NCI-H748 (cell line): ENCODE results near the gene ELOF1.

Source experiments
- DNase-seq: peaks from one replicate; lab custom pipeline; 2025; ENCODE audit not compliant: unreplicated experiment; lab: John Stamatoyannopoulos, UW

ELOF1 gene

DNA sequence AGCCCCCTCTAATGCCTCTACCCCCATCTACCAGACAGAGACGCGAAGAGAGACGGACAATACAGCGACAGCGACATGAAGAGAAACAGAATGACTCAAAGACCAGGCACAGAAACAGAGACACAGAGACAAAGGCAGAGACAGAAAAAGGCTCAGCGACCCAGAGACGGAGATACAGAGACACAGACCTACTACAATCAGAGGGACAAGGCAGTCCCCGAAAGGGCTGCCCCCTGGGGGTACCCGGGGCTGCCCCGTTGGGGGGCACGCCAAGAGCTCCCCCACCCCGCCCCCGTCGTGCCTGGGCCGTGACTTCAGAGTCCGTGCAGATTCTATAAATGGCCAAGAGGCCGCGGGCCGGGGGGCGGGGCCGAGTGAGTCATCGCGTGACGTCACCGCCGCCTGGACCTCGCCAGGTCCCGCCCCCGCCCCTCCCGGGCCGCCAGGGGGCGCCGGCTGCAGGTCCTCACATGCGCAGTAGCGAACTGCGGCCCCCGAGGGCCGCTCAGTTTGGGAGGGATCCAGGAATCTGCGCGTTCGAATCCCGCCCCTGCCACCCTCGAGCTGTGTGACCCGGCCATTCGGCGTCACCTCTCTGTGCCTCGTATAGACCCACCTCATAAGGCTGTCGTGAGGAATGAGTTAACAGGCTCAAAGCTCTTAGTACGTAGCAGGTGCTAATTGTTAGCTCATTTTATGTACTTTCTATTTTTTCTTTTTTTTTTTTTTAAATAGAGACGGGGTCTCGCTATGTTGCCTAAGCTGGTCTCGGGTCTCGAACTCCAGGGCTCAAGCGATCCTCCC lies 23.0 kb downstream of the ELOF1 start:
- DNase-seq, result peak; percentile 81

DNA sequence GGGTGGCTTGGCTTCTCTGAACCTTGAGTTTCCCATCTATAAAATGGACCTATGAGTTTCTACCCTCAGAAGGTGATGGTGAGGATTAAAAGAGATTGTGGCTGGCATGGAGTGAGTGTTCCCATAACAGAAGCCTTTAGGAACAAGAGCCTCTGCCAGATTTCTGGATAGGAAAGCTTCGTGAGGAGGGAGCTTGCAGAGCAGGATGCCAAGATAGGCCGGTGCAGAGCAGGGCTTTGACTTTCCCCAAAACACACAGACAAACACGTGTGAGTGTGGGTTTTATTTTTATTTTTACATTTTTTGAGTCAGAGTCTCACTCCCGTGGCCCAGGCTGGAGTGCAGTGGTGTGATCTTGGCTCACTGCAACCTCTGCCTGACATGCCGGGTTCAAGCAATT lies 24.1 kb downstream of the ELOF1 start:
- no peak for DNase-seq

DNA sequence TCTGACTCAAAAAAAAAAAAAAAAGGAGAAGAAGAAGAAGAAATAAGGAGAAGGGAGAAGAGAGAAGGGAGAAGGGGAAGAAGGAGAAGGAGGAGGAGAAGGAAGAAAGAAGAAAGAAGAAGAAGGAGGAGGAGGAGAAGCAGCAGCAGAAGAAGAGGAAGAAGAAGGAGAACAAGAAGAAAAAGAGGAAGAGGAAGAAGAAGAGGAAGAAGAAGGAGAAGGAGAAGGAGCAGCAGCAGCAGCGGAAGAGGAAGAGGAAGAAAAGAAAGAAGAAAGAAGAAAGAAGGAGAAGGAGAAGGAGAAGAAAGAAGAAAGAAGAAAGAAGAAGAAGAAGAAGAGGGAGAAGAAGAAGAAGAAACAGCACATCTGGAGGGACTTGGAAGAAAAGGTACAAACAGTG lies 24.5 kb downstream of the ELOF1 start:
- DNase-seq, result no peak

GRCh38 chr19:11530432-11530831 lies 28.6 kb downstream of the ELOF1 start:
- DNase-seq, result peak; percentile 77

- peak; percentile 94 for DNase-seq
Measured at GRCh38 chr19:11528551-11529341, 30.3 kb downstream of the ELOF1 start, which contains the start of gene ECSIT. TSS of gene ECSIT (minus strand) at chr19:11529134. CDS start at chr19:11519170, 9,964 bp downstream.

DNA sequence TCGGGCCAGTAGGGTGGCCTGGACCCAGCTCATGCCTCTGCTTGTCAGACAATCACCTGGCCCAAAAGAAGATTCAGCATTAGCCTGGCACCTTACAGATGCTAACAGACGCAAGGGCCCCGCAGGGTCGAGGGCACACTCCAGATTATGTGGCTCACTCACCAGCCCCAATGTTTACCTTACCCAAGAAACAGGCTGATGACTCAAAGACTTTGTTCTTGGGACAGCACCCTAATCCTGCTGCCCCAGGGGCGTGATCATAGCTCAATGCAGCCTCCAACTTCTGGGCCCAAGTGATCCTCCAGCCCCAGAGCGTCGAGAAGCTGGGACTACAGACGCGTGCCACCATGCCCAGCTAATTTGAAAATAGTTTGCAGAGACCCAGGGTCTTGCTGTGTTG lies 39.9 kb downstream of the ELOF1 start:
- no peak for DNase-seq

DNA sequence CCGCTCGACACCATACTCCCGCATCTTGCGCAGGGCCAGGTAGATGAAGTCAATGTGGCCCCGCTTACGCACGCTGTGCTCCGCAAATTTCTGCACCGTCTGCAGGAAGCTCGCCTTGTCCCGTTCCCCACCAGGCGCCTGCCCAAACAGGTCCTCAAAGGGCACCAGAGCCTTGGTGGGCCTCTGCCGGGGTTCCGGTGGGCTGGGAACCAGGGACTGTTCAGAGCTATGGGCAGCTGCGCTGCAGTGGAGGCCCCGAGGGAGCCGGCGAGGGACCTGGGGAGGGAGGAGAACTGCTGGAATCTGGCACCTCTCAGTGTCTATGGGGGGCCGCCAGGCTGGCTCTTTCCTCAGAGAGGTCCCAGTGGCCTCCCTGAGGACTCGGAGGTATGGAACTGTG lies 45.1 kb downstream of the ELOF1 start:
- DNase-seq, result no peak

DNA sequence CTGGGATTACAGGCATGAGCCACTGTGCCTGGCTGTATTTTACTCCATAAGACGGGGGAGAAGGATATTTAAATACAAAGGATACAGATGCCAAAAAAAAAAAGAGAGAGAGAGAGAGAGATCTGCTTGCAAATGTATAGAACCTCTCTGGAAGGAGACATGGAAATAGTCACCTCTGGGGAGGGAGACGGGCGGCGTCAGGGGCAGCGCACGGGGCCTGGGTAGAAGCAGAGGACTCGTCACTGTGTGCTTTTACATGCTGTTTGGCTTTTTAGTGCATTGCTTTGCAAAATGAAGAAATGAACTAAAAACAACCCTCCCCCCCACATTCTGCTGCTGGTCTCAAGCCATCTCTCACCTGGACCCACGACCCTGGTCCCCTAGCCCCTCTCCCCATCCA lies 48.6 kb downstream of the ELOF1 start:
- no peak for DNase-seq

- DNase-seq, result no peak
Measured at GRCh38 chr19:11507370-11508078, 51.5 kb downstream of the ELOF1 start.

- DNase-seq, result no peak
Measured at GRCh38 chr19:11506967-11507366, 52.1 kb downstream of the ELOF1 start.

DNA sequence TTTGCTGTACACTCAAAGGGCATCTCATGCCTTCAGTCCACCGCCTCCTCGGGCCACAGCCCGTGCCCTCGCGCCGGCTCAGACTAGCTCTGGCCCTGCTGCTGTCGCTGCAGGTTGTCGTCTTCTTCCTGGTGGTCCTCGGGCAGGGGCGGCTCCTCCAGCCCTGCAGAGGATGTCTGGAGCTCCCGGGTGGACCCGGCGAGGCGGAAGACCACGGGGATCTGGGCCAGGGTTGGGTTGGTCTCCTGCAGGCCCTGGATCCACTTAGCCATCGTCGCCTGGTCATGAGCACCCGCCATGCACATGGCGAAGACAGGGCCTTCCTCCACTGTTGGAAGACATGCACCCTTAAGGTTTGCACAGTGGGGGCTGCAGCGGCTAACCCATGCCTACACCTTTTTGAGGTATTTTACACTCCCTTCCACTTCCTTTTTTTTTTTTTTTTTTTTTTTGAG lies 52.9 kb downstream of the ELOF1 start:
- DNase-seq, result no peak

- peak; percentile 93 for DNase-seq
Measured at GRCh38 chr19:11505504-11506100, 53.4 kb downstream of the ELOF1 start, which contains the start of gene ZNF653. TSS of gene ZNF653 (minus strand) at chr19:11505839. CDS start at chr19:11505786, 53 bp downstream.

DNA sequence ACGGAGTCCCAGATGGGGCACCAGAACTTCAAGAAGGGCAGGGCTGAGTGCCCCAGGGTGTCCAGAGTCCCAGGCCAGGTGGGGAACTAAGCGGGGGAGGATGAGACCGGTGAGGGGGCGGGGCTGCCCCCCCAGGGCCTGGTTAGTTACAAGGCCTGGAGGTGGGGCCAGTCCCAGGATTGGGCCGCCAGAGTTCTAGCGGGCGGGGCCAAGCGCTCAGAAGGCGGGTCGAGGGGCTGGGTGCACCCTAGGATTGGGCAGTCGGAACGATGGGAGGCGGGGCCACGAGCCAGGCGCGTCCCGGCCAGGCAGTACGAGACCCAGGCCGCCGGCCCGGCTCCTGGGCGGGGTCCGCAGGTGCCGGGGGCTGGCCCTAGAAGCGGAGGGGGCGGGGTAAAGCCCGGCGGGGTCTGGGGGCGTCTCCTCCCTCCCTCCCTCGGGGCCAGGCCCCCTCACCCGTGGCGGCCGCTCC lies 54.0 kb downstream of the ELOF1 start:
- peak; percentile 91 for DNase-seq

DNA sequence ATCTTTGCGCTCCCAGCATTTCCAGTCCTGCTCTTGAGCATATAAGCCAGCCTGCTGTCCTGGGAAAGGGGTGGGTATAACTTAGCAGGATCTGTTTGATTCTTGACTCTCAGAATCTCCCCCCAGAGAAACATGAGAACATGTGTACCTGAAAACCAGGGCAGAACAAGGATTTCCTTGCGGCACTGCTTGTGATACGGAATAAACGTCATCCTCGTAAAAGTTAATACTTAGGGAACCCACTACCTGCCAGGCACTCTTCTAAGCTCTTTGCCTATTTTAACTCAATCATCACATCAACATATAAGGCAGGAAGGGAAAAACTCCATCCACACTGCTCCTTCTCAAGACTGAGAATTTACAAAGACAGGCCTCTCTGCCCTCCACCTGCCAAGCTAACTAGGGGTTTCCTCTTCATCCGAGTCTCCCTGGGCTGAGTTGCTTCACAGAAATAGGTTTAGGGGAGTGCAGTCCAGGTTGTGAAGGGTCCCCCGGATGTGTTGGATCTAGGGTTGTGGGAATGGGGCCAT lies 54.5 kb downstream of the ELOF1 start:
- no peak for DNase-seq
